ENCODE data around the gene IP6K1.

Gene IP6K1

DNA sequence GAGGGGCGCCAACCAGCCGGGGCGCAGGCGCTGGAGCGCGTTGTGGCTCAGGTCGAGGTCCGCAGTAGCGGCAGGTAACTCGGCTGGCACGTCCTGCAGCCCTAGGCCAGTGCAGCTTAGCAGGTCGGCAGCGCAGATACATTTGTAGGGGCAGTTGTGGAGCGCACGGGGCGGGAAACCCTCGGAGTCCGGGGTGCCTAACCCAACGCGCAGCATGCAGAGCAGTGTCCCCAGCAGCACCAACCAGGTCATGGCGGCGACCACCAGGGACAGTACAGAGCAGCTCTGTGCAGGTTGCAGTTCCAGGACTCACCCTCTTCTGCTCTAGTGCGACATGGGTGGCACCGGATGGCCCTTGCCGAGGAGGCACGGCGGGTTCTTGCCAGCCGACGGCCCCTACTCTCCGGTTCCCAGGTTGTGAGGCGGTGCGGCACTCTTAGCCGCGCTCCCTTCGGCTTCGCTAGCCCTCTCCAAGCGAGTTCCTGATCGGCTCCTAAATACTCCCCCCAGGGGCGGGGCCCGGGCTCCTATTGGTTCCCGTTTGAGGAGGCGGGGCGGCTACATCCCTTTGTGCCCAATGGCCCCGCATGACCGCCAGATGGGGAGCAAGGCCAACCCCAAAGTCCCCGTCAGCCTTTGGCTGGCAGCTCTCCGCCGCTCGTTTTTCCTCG is 67.0 kb downstream of the IP6K1 start, which contains the start of gene AMIGO3:
TSS of gene AMIGO3 (minus strand) at position 471 of the 671 bp plus-strand sequence. CDS start at position 252, 219 bp downstream.
- peak; percentile 94 for DNase-seq (ENCODE audit: low read depth, low spot score)
- TF ChIP-seq, protein P1, sequence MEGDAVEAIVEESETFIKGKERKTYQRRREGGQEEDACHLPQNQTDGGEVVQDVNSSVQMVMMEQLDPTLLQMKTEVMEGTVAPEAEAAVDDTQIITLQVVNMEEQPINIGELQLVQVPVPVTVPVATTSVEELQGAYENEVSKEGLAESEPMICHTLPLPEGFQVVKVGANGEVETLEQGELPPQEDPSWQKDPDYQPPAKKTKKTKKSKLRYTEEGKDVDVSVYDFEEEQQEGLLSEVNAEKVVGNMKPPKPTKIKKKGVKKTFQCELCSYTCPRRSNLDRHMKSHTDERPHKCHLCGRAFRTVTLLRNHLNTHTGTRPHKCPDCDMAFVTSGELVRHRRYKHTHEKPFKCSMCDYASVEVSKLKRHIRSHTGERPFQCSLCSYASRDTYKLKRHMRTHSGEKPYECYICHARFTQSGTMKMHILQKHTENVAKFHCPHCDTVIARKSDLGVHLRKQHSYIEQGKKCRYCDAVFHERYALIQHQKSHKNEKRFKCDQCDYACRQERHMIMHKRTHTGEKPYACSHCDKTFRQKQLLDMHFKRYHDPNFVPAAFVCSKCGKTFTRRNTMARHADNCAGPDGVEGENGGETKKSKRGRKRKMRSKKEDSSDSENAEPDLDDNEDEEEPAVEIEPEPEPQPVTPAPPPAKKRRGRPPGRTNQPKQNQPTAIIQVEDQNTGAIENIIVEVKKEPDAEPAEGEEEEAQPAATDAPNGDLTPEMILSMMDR (IDR thresholded peaks at IDR 0.05; ENCODE audit: low read depth, low read length) = peak; percentile 40
- peak within 1 kb of the TSS; percentile 46 for H3K4me3 ChIP-seq (ENCODE audit: low read depth, low read length)
- in situ Hi-C loops (cut with HindIII; ENCODE audit: low sequenced_read_pairs) = no loop called here

DNA sequence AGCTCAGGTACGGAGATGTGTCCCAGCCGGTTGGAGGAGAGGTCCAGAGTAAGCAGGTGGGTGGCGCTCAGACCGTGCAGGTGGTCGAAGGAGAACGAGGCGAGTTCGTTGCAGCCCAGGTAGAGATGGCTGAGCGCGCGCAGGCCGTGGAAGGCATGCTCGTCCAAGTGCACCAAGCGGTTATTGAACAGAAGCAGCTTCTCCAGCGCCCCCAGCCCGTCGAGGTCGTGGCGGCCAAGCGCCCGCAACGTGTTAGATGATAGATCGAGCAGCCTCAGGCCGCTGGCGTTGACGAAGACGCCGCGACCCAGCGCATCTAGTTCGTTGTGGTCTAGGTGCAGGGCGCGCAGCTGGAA is 67.5 kb downstream of the IP6K1 start:
- peak overlapping the region; percentile 46 for H3K4me3 ChIP-seq (ENCODE audit: low read depth, low read length)
- in situ Hi-C loops (cut with HindIII; ENCODE audit: low sequenced_read_pairs) = no loop called here
- TF ChIP-seq, protein P1 (IDR thresholded peaks at IDR 0.05; ENCODE audit: low read depth, low read length) = no peak
- peak; percentile 23 for DNase-seq (ENCODE audit: low read depth, low spot score)

DNA sequence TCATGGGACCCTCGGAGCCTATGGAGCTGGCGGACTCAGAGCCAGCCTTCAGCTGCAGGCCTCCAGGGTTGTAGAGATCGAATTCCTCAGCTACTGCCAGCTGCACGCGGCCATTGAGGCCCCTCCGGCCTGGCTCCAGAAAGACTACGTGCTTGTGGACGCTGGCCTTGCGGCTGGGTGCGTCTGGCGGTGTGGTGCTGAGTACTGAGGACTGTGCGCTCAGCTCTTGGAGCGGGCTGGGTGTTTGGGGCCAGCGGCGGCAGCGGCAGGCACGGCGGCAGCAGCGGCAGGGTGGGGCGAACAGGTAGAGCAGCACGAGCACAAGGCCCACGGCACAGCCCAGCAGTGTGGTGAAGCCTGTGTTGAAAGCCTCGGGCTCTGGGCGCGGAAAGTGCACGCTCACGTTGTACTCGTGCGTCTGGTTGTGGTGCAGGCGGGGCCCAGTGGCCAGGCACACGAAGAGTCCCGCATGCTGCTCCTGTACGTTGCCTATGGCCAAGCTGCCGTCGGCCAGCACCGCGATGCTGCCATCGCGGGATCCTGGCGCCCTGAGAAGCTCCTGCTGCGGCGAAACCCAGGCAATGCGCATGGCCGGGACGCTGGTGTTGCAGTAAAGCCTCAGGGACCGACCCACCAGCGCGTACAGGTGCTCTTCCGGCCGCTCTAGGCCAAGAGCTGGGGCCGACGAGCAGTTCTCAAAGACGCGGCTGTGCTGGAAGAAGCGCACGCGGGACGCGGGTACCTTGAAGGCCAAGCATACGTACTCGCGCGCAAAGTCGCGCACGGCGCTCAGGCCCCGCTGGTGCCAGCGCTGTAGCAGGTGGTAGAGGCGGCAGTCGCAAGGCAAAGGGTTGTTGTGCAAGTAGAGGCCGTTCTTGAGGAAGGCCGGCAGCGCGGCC is 68.1 kb downstream of the IP6K1 start:
- in situ Hi-C loops (cut with HindIII; ENCODE audit: low sequenced_read_pairs) = no loop called here
- no peak for DNase-seq (ENCODE audit: low read depth, low spot score)
- TF ChIP-seq, protein P1 (IDR thresholded peaks at IDR 0.05; ENCODE audit: low read depth, low read length) = no peak
- no peak overlapping the region for H3K4me3 ChIP-seq (ENCODE audit: low read depth, low read length)

DNA sequence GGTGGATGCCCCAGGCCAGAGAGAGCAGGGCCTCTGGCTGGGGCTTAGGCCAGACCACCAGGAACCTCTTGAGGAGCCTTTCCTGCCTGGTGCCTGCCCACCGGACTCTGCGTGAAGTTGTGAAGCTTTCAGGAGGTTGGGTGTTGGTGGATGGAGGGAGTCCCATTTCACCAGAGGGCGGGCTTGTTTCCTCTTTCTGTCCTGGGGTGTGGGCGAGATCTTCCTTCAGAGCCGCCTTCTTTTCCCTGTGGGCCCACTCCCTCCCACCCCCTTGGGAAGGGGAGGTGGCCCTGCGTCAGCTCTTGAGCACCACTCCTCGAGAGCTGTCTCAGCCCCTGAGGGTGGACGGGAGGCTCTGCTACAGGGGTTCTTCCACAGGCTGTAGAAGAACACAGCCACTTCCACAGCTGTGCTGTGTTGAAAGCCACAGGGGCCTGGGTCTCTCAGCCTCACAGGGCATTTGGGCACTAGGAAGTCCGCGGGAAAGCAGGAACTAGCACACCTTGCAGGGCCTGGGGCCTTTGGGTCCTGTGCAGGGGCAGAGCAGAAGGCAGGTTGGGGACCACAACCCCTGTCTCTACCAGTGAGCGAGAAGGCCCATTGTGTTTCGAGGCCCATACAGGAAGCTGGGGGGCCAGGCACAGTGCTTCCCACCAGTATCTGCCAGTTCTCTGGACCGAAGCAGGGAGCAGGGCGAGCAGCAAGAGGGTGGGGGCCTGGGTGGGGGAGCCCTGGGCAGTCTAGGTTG is 69.0 kb downstream of the IP6K1 start:
- TF ChIP-seq, protein P1 (IDR thresholded peaks at IDR 0.05; ENCODE audit: low read depth, low read length) = no peak
- in situ Hi-C loops (cut with HindIII; ENCODE audit: low sequenced_read_pairs) = no loop called here
- H3K4me3 ChIP-seq (ENCODE audit: low read depth, low read length) = no peak overlapping the region
- DNase-seq (ENCODE audit: low read depth, low spot score) = no peak

DNA sequence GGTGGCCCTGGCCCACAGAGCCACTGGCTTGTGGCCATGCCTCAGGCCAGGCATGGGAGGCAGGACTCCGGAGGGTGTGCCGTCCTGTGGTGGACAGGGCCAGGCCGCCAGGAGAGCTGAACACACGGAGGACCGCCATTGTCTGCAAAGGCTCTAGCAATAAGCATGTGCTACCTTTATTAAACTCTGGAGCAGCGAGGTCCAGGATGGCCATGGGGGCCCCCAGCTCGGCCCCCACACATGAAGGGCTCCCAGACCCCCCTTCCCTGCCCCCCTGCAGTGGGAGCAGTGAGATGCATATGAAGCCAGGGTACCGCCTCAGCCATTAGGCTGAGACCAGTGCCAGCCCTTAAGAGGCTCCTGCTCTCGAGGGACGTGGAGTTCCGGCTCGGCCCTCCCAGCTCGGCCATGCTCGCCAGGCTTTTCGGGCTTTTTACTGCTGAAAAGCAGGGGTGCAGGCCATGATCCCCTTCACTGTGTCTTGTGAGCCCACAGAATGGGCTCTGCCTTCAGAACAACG is 69.6 kb downstream of the IP6K1 start:
- no peak overlapping the region for H3K4me3 ChIP-seq (ENCODE audit: low read depth, low read length)
- TF ChIP-seq, protein P1 (IDR thresholded peaks at IDR 0.05; ENCODE audit: low read depth, low read length) = no peak
- no peak for DNase-seq (ENCODE audit: low read depth, low spot score)
- in situ Hi-C loops (cut with HindIII; ENCODE audit: low sequenced_read_pairs) = no loop called here

DNA sequence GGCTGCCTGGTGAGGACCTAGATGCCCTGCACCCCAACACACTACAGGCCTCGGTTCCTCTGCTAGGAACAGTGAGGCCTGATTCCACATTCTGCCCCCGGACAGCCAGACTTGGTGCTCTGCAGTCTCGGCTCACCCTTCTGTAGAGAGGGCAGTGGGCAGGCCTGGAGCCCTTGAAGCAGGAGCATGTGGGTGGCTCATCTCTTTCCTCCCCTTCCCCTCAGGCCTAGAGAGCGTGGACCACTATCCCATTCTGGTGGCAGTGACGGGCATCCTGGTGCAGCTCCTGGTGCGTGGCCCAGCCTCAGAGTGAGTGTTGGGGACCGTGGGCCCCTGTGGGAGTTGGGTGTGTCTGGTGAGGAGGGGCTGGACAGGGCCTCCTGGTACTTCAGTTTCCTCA is 70.2 kb downstream of the IP6K1 start:
- in situ Hi-C loops (cut with HindIII; ENCODE audit: low sequenced_read_pairs) = no loop called here
- H3K4me3 ChIP-seq (ENCODE audit: low read depth, low read length) = no peak overlapping the region
- TF ChIP-seq, protein P1 (IDR thresholded peaks at IDR 0.05; ENCODE audit: low read depth, low read length) = no peak
- DNase-seq (ENCODE audit: low read depth, low spot score) = no peak

Measured in astrocyte of the spinal cord (primary cell).